ENCODE results near the gene TPRG1.

GRCh38 chr3:189123595-189124387, 48.0 kb upstream of the TPRG1 start:
- TF ChIP-seq CTCF (conservative IDR thresholded peaks at IDR 0.05; ENCODE audit: low read depth, low read length): no peak
- no peak for TF ChIP-seq EZH2 (IDR thresholded peaks at IDR 0.05; ENCODE audit: borderline replicate concordance, low read depth, low read length, poor library complexity, severe bottlenecking)

All from A673 (cell line).